GM12873 (cell line): ENCODE measurements around the gene C19orf12.

Experiments
- TF ChIP-seq, protein P1 (sequence below): IDR thresholded peaks from 2 replicates; pipeline ENCODE4 v1.5.1; 2012; ENCODE audit warnings: low read depth, mild to moderate bottlenecking, moderate library complexity, low read length, control low read depth; ENCODE audit not compliant: insufficient read depth; ENCODE audit errors: missing control alignments

Gene C19orf12

DNA sequence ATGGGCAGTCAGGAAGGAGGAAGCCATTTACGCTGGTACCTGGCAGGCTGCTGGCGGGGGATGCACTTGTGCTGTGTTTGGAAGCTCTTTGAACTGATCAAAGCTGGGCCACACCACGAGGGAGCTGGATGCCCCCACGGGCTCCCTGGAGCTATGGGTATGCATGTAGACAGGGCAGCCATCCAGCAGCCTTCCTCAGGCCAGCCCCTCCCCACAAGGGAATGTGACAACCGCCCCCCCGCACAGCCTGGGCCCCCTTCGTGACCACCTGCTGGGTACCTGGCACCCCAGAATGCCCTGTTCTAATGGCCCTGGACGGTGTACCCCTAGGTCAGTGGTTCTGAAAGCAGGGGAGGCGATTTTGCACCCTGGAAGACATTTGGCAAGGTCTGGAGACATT lies 42.5 kb upstream of the C19orf12 start:
- TF ChIP-seq, protein P1, sequence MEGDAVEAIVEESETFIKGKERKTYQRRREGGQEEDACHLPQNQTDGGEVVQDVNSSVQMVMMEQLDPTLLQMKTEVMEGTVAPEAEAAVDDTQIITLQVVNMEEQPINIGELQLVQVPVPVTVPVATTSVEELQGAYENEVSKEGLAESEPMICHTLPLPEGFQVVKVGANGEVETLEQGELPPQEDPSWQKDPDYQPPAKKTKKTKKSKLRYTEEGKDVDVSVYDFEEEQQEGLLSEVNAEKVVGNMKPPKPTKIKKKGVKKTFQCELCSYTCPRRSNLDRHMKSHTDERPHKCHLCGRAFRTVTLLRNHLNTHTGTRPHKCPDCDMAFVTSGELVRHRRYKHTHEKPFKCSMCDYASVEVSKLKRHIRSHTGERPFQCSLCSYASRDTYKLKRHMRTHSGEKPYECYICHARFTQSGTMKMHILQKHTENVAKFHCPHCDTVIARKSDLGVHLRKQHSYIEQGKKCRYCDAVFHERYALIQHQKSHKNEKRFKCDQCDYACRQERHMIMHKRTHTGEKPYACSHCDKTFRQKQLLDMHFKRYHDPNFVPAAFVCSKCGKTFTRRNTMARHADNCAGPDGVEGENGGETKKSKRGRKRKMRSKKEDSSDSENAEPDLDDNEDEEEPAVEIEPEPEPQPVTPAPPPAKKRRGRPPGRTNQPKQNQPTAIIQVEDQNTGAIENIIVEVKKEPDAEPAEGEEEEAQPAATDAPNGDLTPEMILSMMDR, result no peak

DNA sequence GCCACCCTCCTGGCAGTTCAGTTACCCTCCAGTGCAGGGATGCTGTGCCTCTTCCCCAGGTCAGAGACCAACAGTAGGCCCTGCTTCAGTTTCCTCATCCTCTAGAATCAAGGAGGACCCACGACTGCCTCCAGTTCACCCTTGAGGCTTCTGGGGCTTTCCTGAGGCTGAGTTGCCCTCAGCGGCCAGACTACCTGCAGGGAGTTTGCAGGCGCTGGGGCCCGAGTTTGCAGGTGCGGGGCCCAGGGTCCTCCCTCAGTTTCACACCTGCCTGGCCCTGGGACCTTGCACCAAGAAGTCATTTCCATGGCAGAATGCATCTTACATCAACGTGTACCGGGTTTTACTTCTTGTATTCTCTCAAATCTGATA lies 38.9 kb upstream of the C19orf12 start:
- TF ChIP-seq, protein P1, result no peak

DNA sequence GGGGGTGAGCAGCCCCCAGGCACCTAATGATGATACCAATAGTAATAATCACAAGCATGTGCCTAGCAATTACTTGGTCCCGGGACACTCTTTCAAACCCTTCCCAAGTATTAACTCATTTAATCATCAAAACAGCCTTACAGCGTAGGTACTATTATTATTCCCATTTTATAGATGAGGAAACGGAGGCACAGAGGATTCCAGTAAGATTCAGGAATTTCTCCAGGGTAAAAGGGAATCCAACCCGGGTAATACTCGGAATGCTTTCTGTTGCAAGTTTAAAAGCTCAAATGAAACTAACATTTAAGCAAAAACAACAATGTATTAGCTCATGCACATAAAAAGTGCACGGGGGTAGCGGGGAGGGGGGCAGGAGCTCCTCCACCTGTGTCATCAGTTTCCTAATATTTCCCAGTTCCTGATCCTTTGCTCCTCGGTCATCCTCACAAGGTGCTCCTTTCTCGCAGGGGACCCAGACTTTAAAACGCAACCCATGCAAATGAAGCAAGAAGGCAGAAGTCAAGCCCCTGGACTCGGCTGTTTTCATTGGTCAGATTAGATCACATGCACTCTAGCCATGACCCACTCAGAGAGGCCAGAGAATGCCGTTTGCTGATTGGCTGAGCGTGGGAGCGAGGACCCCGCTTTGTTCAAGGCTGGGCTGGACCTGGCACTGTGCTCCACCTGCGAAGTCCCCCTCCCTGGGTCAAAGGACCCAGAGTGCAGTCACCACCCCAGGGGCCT lies 38.3 kb upstream of the C19orf12 start:
- TF ChIP-seq, protein P1, result no peak

DNA sequence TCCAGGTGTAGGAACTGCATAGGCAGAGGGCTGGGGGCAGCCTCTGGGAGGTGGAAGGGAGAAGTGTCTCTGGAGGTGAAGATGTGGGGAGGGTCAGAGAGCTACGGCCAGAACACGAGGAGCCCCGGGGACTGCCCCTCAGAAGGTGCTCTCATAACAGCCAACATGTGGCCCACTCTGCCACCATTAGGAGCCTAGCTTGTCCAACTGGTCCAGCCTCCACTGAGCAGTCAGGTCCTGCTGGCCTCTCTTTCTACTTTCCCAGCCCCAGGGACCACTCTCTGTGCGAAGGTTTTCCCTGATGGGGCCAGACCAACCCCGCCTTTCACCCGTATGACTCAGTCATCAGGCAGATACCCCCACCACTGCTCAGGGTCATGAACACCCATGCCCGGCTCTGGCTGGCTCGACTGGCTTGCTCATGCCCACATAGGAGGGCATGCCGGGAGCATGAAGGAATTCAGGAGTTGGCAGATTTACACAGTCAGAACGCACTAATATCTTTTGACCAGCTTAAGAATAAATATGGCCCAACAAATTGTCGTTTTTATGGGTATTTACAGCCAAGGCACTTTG lies 37.5 kb upstream of the C19orf12 start:
- TF ChIP-seq, protein P1, result no peak

DNA sequence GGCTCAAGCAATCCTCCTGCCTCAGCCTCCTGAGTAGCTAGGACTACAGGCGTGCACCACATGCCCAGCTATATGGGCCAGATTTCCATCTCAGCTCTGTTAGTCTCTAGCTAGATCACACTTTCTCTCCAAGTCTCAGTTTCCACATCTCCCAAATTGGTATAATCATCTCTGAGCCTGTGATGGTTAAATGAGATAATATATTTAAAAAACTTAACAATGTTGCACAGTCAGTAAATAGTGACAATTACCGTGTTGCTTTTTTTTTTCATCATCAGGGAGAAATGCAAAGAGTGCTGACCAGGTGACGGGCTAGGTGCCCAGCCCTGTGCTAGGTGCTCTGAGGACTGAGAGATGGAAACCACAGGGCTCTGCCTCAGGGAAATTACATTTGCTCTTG lies 36.9 kb upstream of the C19orf12 start:
- TF ChIP-seq, protein P1, result no peak

DNA sequence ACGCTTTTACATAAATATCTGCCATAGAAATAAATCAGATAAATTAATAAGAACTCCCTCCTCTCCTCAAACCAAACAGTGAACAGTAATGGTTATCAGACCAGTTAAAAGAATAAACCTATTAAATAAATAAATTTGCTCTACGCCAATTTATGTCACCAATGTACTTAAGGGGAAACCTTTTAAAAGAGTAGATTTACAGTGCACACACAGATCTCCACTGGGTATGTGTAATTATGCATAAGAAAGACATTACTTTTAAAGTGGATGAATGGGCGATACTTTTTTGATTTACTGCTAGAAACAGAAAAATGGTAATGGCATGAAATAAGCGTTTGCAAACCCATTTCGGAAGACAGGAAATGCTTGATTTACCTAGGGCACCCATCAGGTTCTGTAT lies 34.9 kb upstream of the C19orf12 start:
- TF ChIP-seq, protein P1, result no peak

DNA sequence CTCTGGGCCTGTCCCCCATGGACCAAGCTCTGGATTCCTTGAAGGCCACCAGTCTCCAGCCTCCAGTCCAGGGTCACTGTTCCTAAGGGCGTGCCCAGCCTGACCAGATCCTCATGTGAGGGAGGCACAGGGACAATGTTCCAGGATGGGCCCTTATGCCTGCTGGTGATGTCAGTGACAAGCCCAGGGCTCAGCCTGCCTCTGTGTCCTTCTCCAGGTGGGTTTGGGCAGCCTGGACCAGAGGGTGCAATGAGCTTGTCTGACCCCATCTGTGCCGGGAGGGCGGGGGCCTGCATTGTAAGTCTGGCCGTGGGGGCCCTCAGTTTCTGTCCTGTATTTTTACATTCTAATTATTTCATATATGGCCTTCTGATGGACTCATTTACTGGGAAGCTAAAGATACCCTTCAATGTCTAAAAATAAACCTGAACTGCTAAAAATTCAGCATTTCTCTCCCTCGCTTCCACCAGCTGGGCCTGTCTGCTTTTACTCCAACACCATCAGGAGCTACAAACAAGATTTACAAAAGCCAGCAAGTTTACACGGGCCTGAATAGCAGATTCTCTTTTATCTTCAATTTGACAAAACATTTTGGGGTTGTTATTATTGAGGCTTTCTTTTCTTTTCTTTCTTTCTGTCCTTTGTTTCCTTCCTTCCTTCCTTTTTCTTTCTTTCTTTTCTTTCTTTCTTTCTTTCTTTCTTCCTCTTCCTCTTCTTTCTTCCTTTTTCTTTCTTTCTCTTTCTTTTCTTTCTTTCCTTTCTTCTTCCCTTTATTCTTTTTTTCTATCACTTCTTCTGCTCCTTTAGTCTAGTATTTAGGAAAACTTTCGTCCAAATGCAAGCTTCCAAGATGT lies 34.2 kb upstream of the C19orf12 start:
- TF ChIP-seq, protein P1, result no peak
